Ovary (tissue), 9 donors: ENCODE results near the gene IER2. TPM values are rescaled to one million over a fixed set of nuclear protein-coding genes. Genes with fewer than 3 reads are reported as not detected.

Experiments
- DNase-seq, 5 donors: peaks; one replicate each; pipeline ENCODE4 v3.0.0-alpha.2; 2019 to 2020
- H3K27ac ChIP-seq, 2 donors: fragments of 200-600 bp; one replicate each; pipeline versions ENCODE4 v1.5.1 to v1.8.0; 2019 to 2022
- H3K27me3 ChIP-seq: fragments of 200-600 bp; one replicate; pipeline ENCODE4 v1.8.0; 2022
- H3K36me3 ChIP-seq: fragments of 200-600 bp; sonication (generic); one replicate; pipeline ENCODE4 v1.5.1; 2019
- H3K4me1 ChIP-seq: one replicate; pipeline ENCODE4 v1.8.1; 2013; ENCODE audit warnings: mild to moderate bottlenecking, moderate library complexity; ENCODE audit not compliant: insufficient read depth
- H3K4me3 ChIP-seq: fragments of 200-600 bp; sonication (generic); one replicate; pipeline ENCODE4 v1.5.1; 2017
- H3K9me3 ChIP-seq, 2 donors: fragments of 200-600 bp in 1 of 2; sonication (generic) in 1 of 2; one replicate each; pipeline versions ENCODE4 v1.5.1 to v1.8.1; 2013 to 2019; ENCODE audit warnings: mild to moderate bottlenecking in 1 of 2, moderate library complexity in 1 of 2
- CTCF ChIP-seq, 3 donors: fragments of 450-650 bp in 2 of 3; fragments of 200-600 bp in 1 of 3; IDR thresholded peaks; one replicate each; pipeline versions ENCODE4 v1.5.1 to v1.8.0; 2016 to 2022; ENCODE audit warnings: antibody characterized with exemption in 3 of 3, mild to moderate bottlenecking in 1 of 3
- EP300 ChIP-seq: sonication (generic); formaldehyde crosslinking; IDR thresholded peaks from one replicate; pipeline ENCODE4 v1.6.1; 2017; ENCODE audit warnings: antibody characterized with exemption
- POLR2A ChIP-seq: fragments of 450-650 bp; IDR thresholded peaks from one replicate; pipeline ENCODE4 v1.6.1; 2017; ENCODE audit warnings: antibody characterized with exemption, mild to moderate bottlenecking, moderate library complexity
- WGBS, 3 donors: extraction: QIAGEN DNeasy Blood & Tissue Kit in 1 of 3; methylation state at CpG; one replicate each; pipeline versions ENCODE4 v1.1.5 to v1.1.7; 2013 to 2017; 5-methylcytosine and 5-hydroxymethylcytosine counted together
- intact Hi-C, 4 donors: fragments of 100-400 bp; cut with DNase I; formaldehyde crosslinking; loops; one replicate each; pipeline versions ENCODE4 v1.11.0 to v1.15.1; 2022 to 2023
- polyA plus RNA-seq, 2 donors: library from polyadenylated mRNA; stranded (reverse); fragments of 200-250 nt in 1 of 2; fragments of 350-450 nt in 1 of 2; fragmentation: Illumina TruSeq in 1 of 2; extraction: RNeasy Lipid Tissue Mini Kit (QIAGEN cat#74804) in 1 of 2; gene quantifications; one replicate each; pipeline ENCODE4 v1.2.3, GENCODE V29; 2013 to 2014
- total RNA-seq, 7 donors: library from RNA; depleted of rRNA in 2 of 7; stranded (reverse); fragments of >200 nt in 2 of 7; fragmentation: NEBNext Ultra II Directional in 3 of 7; extraction: Animal tissue kit (Norgen Biotek cat#: 25700) in 3 of 7; gene quantifications; one replicate each; pipeline versions ENCODE4 v1.1.0 to v1.2.4, GENCODE V29; 2016 to 2023
- donor health status: DM: no; HTN: no; CAD: no; lungs with moderate emphysema.
- donor health status: DM: no; HTN: no; CAD: no.
- donor health status: Bipolar disorder and iron deficiency.
- donor health status: DM: yes; HTN: yes; CAD: no.
- donor health status: DM: no; HTN: no; CAD: no.
- donor health status: DM: yes; HTN: yes; CAD: no.

IER2 gene
- total and polyA plus RNA-seq, 9 donors = 47.4 to 301 (median 79.9) TPM

DNA sequence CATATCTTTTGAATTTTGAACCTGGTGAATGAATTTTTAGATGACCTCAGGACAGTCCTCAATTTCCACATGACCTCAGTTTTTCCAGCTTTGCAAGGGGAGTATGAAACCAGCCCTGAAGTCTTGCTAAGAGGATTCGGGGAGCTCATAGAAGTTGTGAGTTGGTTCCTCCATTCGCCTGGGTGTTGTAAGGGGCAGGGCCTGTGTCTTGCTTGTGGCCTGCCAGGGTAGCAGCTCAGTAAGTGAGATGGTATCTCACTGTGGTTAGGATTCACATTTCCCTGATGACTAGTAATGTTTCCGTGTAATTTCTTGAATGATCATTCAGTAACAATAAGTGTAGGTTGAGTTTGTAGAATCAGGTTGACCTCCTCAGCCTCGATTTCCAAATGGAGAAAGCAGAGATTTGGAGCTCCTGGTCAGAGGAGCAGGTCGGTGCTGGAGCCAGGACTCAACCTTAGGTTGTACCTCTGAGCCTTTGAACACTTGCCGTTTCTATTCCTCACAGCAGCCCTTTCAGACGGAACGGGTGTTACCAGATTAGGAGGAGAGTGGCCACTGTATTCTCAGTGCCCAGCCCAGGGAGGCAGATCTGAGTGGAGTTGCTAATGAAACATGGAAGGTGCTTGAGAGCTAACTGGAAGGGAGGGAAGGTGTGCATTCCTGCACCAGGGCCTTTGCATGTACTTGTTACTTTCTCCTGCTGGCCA, 17.6 kb upstream of the IER2 start:
- Histone ChIP-seq H3K4me1 (no peaks in the 10 kb centered on the region), H3K36me3 (no peaks in the 10 kb centered on the region), H3K27ac (no peak overlapping the region), H3K9me3 (no peaks in the 10 kb centered on the region), H3K4me3 (no peak overlapping the region), H3K27me3 (no peaks in the 10 kb centered on the region)
- DNase-seq = no peak
- WGBS, 3 donors = 87 to 90% (median 88%) methylated on average over 8 of the region's 8 CpGs
- TF ChIP-seq POLR2A (no peak), EP300 (no peak), CTCF (IDR thresholded peaks at IDR 0.05) (no peak)
- intact Hi-C loops = no loop called here

GRCh38 chr19:13133241-13133870, 16.9 kb upstream of the IER2 start:
- 53 to 66% (median 53%) methylated on average over 12 of the region's 12 CpGs for WGBS, 3 donors
- H3K27ac ChIP-seq = no peak overlapping the region
- H3K4me3 ChIP-seq = no peak overlapping the region
- no peaks in the 10 kb centered on the region for H3K27me3 ChIP-seq
- H3K36me3 ChIP-seq = no peaks in the 10 kb centered on the region
- intact Hi-C loops = no loop called here
- TF ChIP-seq CTCF (IDR thresholded peaks at IDR 0.05) (no peak), POLR2A (no peak), EP300 (no peak)
- no peak for DNase-seq
- H3K4me1 ChIP-seq = no peaks in the 10 kb centered on the region
- H3K9me3 ChIP-seq = no peaks in the 10 kb centered on the region

- WGBS, 3 donors = 92 to 94% (median 93%) methylated on average over 3 of the region's 3 CpGs
- H3K27me3 ChIP-seq = no peaks in the 10 kb centered on the region
- no peaks in the 10 kb centered on the region for H3K36me3 ChIP-seq
- H3K4me1 ChIP-seq = no peaks in the 10 kb centered on the region
- no peak overlapping the region for H3K27ac ChIP-seq
- TF ChIP-seq EP300 = no peak
- no peak for TF ChIP-seq CTCF (IDR thresholded peaks at IDR 0.05)
- TF ChIP-seq POLR2A = no peak
- H3K4me3 ChIP-seq = no peak overlapping the region
- H3K9me3 ChIP-seq = no peaks in the 10 kb centered on the region
- no peak for DNase-seq
- intact Hi-C loops = no loop called here
Measured at GRCh38 chr19:13134626-13135025, 15.6 kb upstream of the IER2 start.

DNA sequence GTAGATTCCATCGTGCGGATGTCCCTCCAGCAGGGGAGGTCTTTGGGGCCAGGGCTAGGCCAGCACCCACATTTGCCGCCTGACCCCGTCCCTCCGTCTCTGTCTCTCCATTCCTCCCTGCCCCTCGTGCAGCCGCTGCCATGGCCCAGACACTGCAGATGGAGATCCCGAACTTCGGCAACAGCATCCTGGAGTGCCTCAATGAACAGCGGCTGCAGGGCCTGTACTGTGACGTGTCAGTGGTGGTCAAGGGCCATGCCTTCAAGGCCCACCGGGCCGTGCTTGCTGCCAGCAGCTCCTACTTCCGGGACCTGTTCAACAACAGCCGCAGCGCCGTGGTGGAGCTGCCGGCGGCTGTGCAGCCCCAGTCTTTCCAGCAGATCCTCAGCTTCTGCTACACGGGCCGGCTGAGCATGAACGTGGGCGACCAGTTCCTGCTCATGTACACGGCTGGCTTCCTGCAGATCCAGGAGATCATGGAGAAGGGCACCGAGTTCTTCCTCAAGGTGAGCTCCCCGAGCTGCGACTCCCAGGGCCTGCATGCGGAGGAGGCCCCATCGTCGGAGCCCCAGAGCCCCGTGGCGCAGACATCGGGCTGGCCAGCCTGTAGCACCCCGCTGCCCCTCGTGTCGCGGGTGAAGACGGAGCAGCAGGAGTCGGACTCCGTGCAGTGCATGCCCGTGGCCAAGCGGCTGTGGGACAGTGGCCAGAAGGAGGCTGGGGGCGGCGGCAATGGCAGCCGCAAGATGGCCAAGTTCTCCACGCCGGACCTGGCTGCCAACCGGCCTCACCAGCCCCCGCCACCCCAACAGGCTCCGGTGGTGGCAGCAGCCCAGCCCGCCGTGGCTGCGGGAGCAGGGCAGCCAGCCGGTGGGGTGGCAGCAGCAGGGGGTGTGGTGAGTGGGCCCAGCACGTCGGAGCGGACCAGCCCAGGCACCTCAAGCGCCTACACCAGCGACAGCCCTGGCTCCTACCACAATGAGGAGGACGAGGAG, 14.8 kb upstream of the IER2 start:
- 88 to 91% (median 89%) methylated on average over 42 to 60 of the region's 60 CpGs for WGBS, 3 donors
- intact Hi-C loops = no loop called here

More for the DNA sequence above, 14.8 kb upstream of the IER2 start:
- no peaks in the 10 kb centered on the region for H3K36me3 ChIP-seq
- H3K9me3 ChIP-seq = no peaks in the 10 kb centered on the region
- H3K4me1 ChIP-seq = no peaks in the 10 kb centered on the region
- H3K4me3 ChIP-seq = no peak overlapping the region
- no peak for DNase-seq
- TF ChIP-seq CTCF (IDR thresholded peaks at IDR 0.05) = no peak
- TF ChIP-seq POLR2A = no peak
- TF ChIP-seq EP300 = no peak
- no peaks in the 10 kb centered on the region for H3K27me3 ChIP-seq
- no peak overlapping the region for H3K27ac ChIP-seq
